DMS153 (cell line): ENCODE data around the gene GDF9.

Experiments
- DNase-seq: peaks from one replicate; lab custom pipeline; 2025; lab: John Stamatoyannopoulos, UW

The GDF9 gene

GRCh38 chr5:132866342-132867045, at the start of gene GDF9, which contains the start of gene UQCRQ:
Gene GDF9, minus strand, starts transcription at chr5:132866469. Its CDS starts 1,936 bp downstream, at chr5:132864533.
Gene UQCRQ, plus strand, starts transcription at chr5:132866642. Its CDS starts 240 bp downstream, at chr5:132866882.
- peak; percentile 94 for DNase-seq

- DNase-seq = no peak
Measured at GRCh38 chr5:132915681-132916080, 49.4 kb upstream of the GDF9 start.

- no peak for DNase-seq
Measured at GRCh38 chr5:132909702-132910101, 43.4 kb upstream of the GDF9 start.

GRCh38 chr5:132907161-132907560, 40.9 kb upstream of the GDF9 start:
- no peak for DNase-seq

GRCh38 chr5:132905938-132906337, 39.7 kb upstream of the GDF9 start:
- peak; percentile 47 for DNase-seq

GRCh38 chr5:132901730-132902129, 35.5 kb upstream of the GDF9 start:
- DNase-seq = no peak

- DNase-seq = peak; percentile 29
Measured at GRCh38 chr5:132901036-132901435, 34.8 kb upstream of the GDF9 start.

GRCh38 chr5:132898094-132898493, 31.8 kb upstream of the GDF9 start:
- no peak for DNase-seq

- no peak for DNase-seq
Measured at GRCh38 chr5:132896685-132897084, 30.4 kb upstream of the GDF9 start.

- no peak for DNase-seq
Measured at GRCh38 chr5:132895719-132896305, 29.5 kb upstream of the GDF9 start.

- no peak for DNase-seq
Measured at GRCh38 chr5:132890817-132891216, 24.5 kb upstream of the GDF9 start.

GRCh38 chr5:132889501-132889900, 23.2 kb upstream of the GDF9 start:
- DNase-seq = no peak

GRCh38 chr5:132887283-132887682, 21.0 kb upstream of the GDF9 start:
- DNase-seq = no peak

- DNase-seq = no peak
Measured at GRCh38 chr5:132886064-132886823, 20.0 kb upstream of the GDF9 start.

- no peak for DNase-seq
Measured at GRCh38 chr5:132884548-132884947, 18.3 kb upstream of the GDF9 start.

- peak; percentile 25 for DNase-seq
Measured at GRCh38 chr5:132883261-132883834, 17.1 kb upstream of the GDF9 start.

GRCh38 chr5:132877938-132878337, 11.7 kb upstream of the GDF9 start:
- DNase-seq = no peak

- DNase-seq = no peak
Measured at GRCh38 chr5:132877466-132877865, 11.2 kb upstream of the GDF9 start.

- DNase-seq = no peak
Measured at GRCh38 chr5:132876020-132876759, 9.9 kb upstream of the GDF9 start.

- no peak for DNase-seq
Measured at GRCh38 chr5:132873930-132874271, 7.6 kb upstream of the GDF9 start.

- DNase-seq = no peak
Measured at GRCh38 chr5:132873119-132873929, 7.1 kb upstream of the GDF9 start, which contains the start of gene LEAP2. Gene LEAP2, plus strand, starts transcription at chr5:132873668. Its CDS starts 27 bp downstream, at chr5:132873695.
